AG09319 (cell line): ENCODE data around the gene BATF.

Source experiments
- DNase-seq: peaks from one replicate; pipeline ENCODE4 v3.0.0-alpha.2; 2010; ENCODE audit warnings: low read depth; ENCODE audit errors: extremely low read depth
- CTCF ChIP-seq: IDR thresholded peaks from 2 replicates; pipeline ENCODE4 v1.5.1; 2011; ENCODE audit warnings: low read depth, mild to moderate bottlenecking, inconsistent platforms, low read length, moderate library complexity

The BATF gene

DNA sequence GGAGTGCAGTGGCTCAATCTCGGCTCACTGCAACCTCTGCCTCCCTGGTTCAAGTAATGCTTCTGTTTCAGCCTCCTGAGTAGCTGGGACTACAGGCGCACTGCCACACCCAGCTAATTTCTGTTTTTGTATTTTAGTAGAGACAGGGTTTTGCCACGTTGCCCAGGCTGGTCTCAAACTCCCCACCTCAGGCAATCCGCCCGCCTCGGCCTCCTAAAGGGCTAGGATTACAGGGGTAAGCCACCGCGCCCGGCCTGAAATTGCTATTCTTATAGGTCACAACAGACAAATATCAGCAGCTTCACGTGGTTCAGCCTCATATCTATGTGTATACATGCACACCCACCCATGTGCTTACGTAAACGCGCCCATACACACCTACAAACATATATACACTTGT, 23.6 kb downstream of the BATF start:
- DNase-seq, result no peak
- TF ChIP-seq CTCF, result no peak

GRCh38 chr14:75547552-75548250, 25.4 kb downstream of the BATF start:
- no peak for DNase-seq

DNA sequence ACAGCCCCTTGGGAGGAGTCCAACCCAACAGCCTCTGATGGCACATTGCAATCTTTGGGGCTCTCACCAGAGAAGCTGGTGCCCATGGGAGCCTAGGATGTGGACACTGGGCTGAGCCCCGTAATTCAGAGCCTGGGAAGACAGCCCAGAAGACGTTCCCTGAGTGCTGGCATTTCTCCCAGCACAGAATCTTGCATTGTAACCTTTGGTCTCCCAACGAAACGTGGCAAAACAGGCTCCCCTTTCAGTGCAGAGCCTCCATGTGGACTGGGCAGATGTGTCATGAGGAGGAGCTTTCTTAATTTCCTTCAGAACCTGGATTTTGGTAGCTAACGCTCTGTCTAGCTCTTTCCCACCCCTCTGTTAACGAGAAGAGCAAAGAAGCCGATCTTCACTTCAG, 26.3 kb downstream of the BATF start:
- TF ChIP-seq CTCF, result no peak

More at GRCh38 chr14:75547552-75548250, 25.4 kb downstream of the BATF start:
- TF ChIP-seq CTCF, result no peak

DNA sequence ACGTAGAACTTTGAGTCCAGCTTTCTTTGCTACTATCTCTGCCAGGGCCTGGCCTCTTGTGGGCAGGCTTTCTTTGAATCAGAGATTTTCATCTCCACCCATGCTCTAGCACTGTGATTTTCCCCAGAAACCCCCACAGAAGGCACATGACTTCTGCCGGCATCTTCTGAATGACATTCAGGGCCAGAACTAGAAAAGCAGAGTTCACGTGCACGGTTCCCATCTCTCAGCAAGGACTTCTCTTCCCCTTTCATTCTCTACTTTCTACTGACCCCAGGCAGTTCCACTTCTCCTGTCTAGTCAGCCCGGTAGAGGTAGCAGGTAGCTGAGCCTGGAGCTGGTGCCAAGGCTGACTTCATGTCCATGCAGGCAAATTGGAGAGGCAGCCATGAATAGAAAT, 26.9 kb downstream of the BATF start:
- DNase-seq, result no peak
- no peak for TF ChIP-seq CTCF

More for the DNA sequence above, 26.3 kb downstream of the BATF start:
- no peak for DNase-seq

DNA sequence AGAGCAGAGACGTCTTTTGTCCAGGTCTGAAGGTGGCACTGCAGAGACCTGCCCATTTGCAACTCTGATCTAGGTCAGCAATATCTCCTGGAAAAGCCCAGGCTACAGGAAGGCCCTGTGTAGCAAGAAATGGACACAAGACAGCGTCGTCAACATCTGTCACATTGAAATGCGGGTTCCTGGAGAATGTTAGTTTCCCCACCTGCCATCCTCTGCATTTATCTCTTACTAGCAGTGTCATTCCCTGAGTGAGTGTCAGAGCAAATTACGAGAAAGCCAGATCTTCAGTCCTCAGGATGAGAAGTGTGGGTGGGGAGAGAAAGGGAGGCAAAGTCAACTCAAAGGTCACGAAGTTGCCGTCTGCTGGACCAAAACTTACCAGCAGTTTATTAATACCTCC, 28.8 kb downstream of the BATF start:
- TF ChIP-seq CTCF, result no peak
- no peak for DNase-seq

DNA sequence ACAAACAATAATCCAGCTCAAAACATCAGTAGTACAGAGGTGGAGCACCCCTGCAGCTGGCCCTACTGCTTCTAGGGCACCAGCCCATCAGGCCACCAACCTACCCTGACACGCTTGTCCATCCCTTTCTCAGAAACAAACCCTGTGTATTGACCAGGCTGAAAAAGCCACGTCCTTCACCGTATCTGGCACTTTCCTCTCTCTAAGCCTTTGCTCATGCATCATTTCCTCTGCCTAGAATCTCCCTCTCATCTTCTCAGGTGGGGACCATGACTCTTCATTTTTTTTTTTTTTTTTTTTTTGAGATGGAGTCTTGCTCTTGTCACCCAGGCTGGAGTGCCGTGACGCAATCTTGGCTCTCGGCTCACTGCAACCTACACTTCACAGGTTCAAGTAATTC, 30.9 kb downstream of the BATF start:
- no peak for TF ChIP-seq CTCF
- DNase-seq, result no peak

GRCh38 chr14:75553761-75554364, 31.6 kb downstream of the BATF start:
- TF ChIP-seq CTCF, result no peak
- DNase-seq, result no peak
